Stimulated activated CD4-positive, alpha-beta T cell treated with anti-CD3 and anti-CD28 coated beads, TNF-alpha, amount 100 ng/mL, for 48 hours (primary cell): Measurements from ENCODE around the gene ZNF440.
"Not testable (repeated sequence)": the region's sequence is repeated elsewhere in the genome, so short reads cannot be mapped to it uniquely, and the experiment has no call there.

ENCODE experiments used
- DNase-seq, 3 donors: peaks; one replicate each; pipeline ENCODE4 v3.0.0-alpha.2; 2020; ENCODE audit warnings: low read depth in 3 of 3

Gene ZNF440

GRCh38 chr19:11814029-11814699 lies at the start of gene ZNF440:
Gene ZNF440, plus strand, starts transcription at chr19:11814273. Its CDS starts 175 bp downstream, at chr19:11814448.
- DNase-seq: peak; percentile 76 to 91 (median 80)

- peak; percentile 89 to 96 (median 92) for DNase-seq
These were observed 47.2 kb upstream of the ZNF440 start, which contains the start of gene ZNF441 for GRCh38 chr19:11766597-11767591. Gene ZNF441, plus strand, starts transcription at chr19:11767000. Its CDS starts 194 bp downstream, at chr19:11767194.

- DNase-seq: no peak
These were observed 46.4 kb upstream of the ZNF440 start for GRCh38 chr19:11767633-11768133.

- DNase-seq: no peak
These were observed 44.1 kb upstream of the ZNF440 start for GRCh38 chr19:11769995-11770394.

- DNase-seq: not testable (repeated sequence)
These were observed 42.6 kb upstream of the ZNF440 start for GRCh38 chr19:11771520-11771919.

- not testable (repeated sequence) for DNase-seq
These were observed 37.4 kb upstream of the ZNF440 start for GRCh38 chr19:11776669-11777068.

GRCh38 chr19:11780431-11781020 lies 33.5 kb upstream of the ZNF440 start:
- no peak for DNase-seq

- no peak for DNase-seq
These were observed 32.6 kb upstream of the ZNF440 start for GRCh38 chr19:11781295-11782057.

- no peak for DNase-seq
These were observed 30.3 kb upstream of the ZNF440 start for GRCh38 chr19:11783767-11784166.

- no peak for DNase-seq
These were observed 29.7 kb upstream of the ZNF440 start for GRCh38 chr19:11784356-11784755.

GRCh38 chr19:11787536-11787935 lies 26.5 kb upstream of the ZNF440 start:
- DNase-seq: no peak

- DNase-seq: no peak
These were observed 21.1 kb upstream of the ZNF440 start for GRCh38 chr19:11792942-11793341.

- DNase-seq: peak; percentile 59 to 71 (median 63)
These were observed 16.6 kb upstream of the ZNF440 start for GRCh38 chr19:11797491-11797890.

GRCh38 chr19:11798391-11799330 lies 15.4 kb upstream of the ZNF440 start, which contains the start of gene ZNF491:
Gene ZNF491, plus strand, starts transcription at chr19:11798523. Its CDS starts 7,431 bp downstream, at chr19:11805954.
- peak; percentile 74 to 84 (median 83) for DNase-seq

GRCh38 chr19:11806354-11807098 lies 7.5 kb upstream of the ZNF440 start:
- no peak for DNase-seq

- no peak for DNase-seq
These were observed 7.0 kb upstream of the ZNF440 start for GRCh38 chr19:11807099-11807380.

GRCh38 chr19:11813703-11814028 lies 407 bp upstream of the ZNF440 start:
- DNase-seq: no peak

GRCh38 chr19:11814700-11815035 lies 595 bp downstream of the ZNF440 start:
- no peak for DNase-seq

- DNase-seq: no peak
These were observed 7.5 kb downstream of the ZNF440 start for GRCh38 chr19:11821474-11822109.
